ENCODE data around the gene TVP23C. TPM values are rescaled to one million over a fixed set of nuclear protein-coding genes. Genes with fewer than 3 reads are reported as not detected.

TVP23C gene
- polyA plus RNA-seq, 1 donor, result 13.4 TPM

DNA sequence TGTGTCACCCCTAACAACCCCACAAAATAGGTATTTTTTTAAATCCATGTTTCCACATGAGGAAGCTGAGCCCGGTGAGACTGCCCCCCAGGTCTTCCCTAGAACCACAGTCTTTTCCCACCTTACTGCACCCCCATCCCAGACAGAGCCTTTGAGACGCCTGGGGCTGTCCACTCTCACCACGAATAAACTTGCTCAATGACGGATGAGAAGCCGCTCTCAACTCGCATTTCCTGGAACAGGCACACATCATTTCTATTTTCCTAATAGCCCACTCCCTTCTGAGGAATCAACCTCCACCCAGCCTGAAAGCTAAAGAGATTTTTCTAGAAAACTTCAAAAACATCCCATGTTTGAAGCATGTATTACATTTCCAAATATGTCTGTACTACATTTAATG, 81.8 kb downstream of the TVP23C start:
- Histone ChIP-seq H3K4me3 (ENCODE audit: low read length) (no peak overlapping the region), H3K36me3 (ENCODE audit: control insufficient read depth, insufficient read depth, low read length) (no peaks in the 10 kb centered on the region), H3K4me1 (ENCODE audit: control insufficient read depth, insufficient read depth, low read length) (no peaks in the 10 kb centered on the region), H3K27me3 (ENCODE audit: control insufficient read depth, insufficient read depth, low read length) (no peaks in the 10 kb centered on the region), H3K27ac (ENCODE audit: low read length) (no peak overlapping the region), H3K9me3 (ENCODE audit: control insufficient read depth, low read depth, low read length) (no peaks in the 10 kb centered on the region)
- 100% methylated on average over 2 of the region's 6 CpGs for WGBS (ENCODE audit: insufficient coverage, low lambda C conversion rate)
- no peak for DNase-seq

DNA sequence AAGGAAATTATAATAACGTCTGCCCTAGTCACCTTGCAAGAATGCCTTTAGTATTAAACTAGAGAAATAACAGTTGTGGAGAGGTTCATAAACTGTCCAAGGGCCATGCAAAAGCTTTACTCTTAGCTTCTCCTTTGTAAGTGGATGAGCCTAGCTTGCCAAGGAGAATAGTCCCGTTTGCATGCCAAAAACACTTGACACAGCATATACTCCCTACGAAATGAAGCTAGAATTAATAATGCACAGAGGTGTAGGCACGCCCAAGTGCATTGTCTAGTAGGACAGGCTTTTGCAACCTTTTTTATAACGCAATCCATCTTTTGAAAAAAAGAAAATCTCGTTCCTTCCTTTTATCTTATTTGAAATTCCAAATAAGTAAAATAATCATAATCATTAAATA, 83.1 kb downstream of the TVP23C start:
- no peak overlapping the region for H3K27ac ChIP-seq (ENCODE audit: low read length)
- 78% methylated on average over 4 of the region's 6 CpGs for WGBS (ENCODE audit: insufficient coverage, low lambda C conversion rate)
- H3K4me3 ChIP-seq (ENCODE audit: low read length), result no peak overlapping the region
- no peaks in the 10 kb centered on the region for H3K27me3 ChIP-seq (ENCODE audit: control insufficient read depth, insufficient read depth, low read length)
- no peak for DNase-seq
- H3K36me3 ChIP-seq (ENCODE audit: control insufficient read depth, insufficient read depth, low read length), result no peaks in the 10 kb centered on the region
- no peaks in the 10 kb centered on the region for H3K9me3 ChIP-seq (ENCODE audit: control insufficient read depth, low read depth, low read length)
- peaks cover 4% of the 10 kb centered on the region for H3K4me1 ChIP-seq (ENCODE audit: control insufficient read depth, insufficient read depth, low read length)

DNA sequence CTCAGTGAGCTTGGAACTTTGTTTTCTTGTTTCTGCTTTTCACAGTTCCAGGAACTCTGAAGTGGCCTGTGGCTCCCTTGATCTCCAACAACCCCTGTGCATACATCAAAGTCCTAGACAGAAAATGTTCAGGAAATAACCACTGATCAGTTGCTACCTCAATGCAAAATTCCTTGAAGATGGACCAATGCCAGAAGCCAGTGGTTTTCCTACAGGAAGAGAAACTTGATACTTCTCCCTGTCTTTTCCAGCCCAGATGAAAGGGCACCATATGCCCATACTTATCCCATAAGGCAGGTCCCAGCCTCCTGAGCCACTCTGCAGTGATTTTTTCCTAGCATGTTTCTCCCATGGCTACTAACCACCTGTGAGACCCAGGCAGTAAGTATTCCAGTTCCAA, 83.6 kb downstream of the TVP23C start:
- Histone ChIP-seq H3K9me3 (ENCODE audit: control insufficient read depth, low read depth, low read length) (no peaks in the 10 kb centered on the region), H3K27me3 (ENCODE audit: control insufficient read depth, insufficient read depth, low read length) (no peaks in the 10 kb centered on the region), H3K4me1 (ENCODE audit: control insufficient read depth, insufficient read depth, low read length) (peaks cover 4% of the 10 kb centered on the region), H3K4me3 (ENCODE audit: low read length) (no peak overlapping the region), H3K36me3 (ENCODE audit: control insufficient read depth, insufficient read depth, low read length) (no peaks in the 10 kb centered on the region), H3K27ac (ENCODE audit: low read length) (no peak overlapping the region)
- DNase-seq, result peak in 1 of 2 donors; percentile 59

DNA sequence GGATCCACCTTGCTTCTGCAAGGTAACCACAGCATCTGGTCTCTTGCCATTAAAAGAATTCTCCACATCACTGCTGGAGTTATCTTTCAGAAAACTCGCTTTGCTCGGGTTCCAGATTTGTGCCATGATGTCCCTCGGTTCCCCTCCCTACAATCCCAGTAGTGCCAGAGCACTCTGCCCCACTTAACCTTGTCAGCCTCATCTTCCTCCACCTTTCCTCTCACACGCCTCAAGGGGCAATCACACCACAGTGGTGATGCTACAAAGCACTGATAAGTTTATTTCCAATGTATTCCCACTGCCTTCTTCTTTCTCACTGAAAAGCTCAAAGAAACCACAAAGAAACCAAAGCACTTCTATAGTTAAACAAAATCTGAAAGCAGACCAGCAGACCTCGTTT, 84.4 kb downstream of the TVP23C start:
- DNase-seq, result no peak
- Histone ChIP-seq H3K27me3 (ENCODE audit: control insufficient read depth, insufficient read depth, low read length) (no peaks in the 10 kb centered on the region), H3K36me3 (ENCODE audit: control insufficient read depth, insufficient read depth, low read length) (no peaks in the 10 kb centered on the region), H3K4me3 (ENCODE audit: low read length) (no peak overlapping the region), H3K27ac (ENCODE audit: low read length) (no peak overlapping the region), H3K4me1 (ENCODE audit: control insufficient read depth, insufficient read depth, low read length) (peaks cover 11% of the 10 kb centered on the region), H3K9me3 (ENCODE audit: control insufficient read depth, low read depth, low read length) (no peaks in the 10 kb centered on the region)
- no CpG with 5 or more reads among the region's 5 CpGs for WGBS (ENCODE audit: insufficient coverage, low lambda C conversion rate)

DNA sequence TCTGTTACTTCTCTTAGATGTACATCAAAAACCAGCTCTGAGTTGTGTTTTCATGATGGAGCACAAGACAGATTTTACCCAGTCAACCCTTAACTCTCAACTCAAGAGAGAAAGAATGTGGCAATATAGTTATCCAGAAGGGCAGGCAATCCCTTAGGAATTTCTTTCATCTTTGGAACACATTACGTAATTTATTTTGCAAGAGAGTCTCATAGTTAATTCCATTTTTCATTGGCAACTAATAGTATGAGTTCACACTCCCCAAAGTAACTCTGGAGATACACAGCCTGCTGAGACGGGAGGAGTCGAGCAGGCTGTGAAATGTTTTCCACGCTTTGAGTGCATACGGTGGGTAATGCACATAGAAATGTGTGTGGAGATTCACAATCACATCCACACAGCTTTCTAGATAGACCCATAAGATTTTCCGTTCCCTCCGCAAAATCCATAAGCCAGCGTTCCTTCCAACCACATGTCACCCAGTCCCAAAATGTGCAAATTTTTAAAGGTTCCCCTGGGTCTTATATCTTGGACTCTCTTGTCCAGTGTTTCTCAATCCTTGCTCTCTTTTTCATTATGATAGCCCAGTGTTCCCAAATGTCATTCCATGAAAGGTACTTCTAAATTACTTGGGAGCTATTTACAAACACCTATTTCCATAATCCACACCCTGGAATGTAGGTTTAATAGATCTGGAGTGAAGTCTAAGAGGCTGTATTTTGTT, 87.5 kb downstream of the TVP23C start:
- WGBS (ENCODE audit: insufficient coverage, low lambda C conversion rate), result 40% methylated on average over 1 of the region's 8 CpGs
- DNase-seq, result peak in 1 of 2 donors; percentile 63

DNA sequence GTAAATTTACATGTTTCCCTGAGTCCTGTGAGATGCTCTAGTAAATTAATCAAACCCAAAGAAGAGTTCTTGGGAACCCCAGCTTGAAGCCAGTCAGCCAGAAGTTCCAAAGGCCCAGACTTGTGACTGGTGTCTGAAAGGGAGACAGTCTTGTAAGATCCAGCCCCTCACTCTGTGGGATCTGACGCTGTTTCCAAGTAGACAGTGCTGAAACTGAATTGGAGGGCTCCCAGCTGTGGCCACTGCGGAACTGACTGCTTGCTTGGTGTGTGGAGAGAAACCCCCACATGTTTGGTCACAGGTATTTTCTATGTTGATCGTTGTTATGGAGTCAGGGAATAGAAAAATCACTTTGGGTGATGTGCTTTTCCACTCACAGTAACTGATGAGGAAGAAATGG, 90.4 kb downstream of the TVP23C start:
- Histone ChIP-seq H3K27ac (ENCODE audit: low read length) (peak overlapping the region; percentile 60), H3K9me3 (ENCODE audit: control insufficient read depth, low read depth, low read length) (no peaks in the 10 kb centered on the region), H3K4me3 (ENCODE audit: low read length) (no peak overlapping the region), H3K36me3 (ENCODE audit: control insufficient read depth, insufficient read depth, low read length) (no peaks in the 10 kb centered on the region), H3K4me1 (ENCODE audit: control insufficient read depth, insufficient read depth, low read length) (peaks cover 60% of the 10 kb centered on the region), H3K27me3 (ENCODE audit: control insufficient read depth, insufficient read depth, low read length) (no peaks in the 10 kb centered on the region)
- WGBS (ENCODE audit: insufficient coverage, low lambda C conversion rate), result no CpG with 5 or more reads among the region's 3 CpGs
- DNase-seq, result peak in 1 of 2 donors; percentile 18

More for the DNA sequence above, 87.5 kb downstream of the TVP23C start:
- no peak overlapping the region for H3K27ac ChIP-seq (ENCODE audit: low read length)
- H3K4me3 ChIP-seq (ENCODE audit: low read length), result no peak overlapping the region
- peaks cover 34% of the 10 kb centered on the region for H3K4me1 ChIP-seq (ENCODE audit: control insufficient read depth, insufficient read depth, low read length)
- H3K27me3 ChIP-seq (ENCODE audit: control insufficient read depth, insufficient read depth, low read length), result no peaks in the 10 kb centered on the region
- no peaks in the 10 kb centered on the region for H3K36me3 ChIP-seq (ENCODE audit: control insufficient read depth, insufficient read depth, low read length)
- H3K9me3 ChIP-seq (ENCODE audit: control insufficient read depth, low read depth, low read length), result no peaks in the 10 kb centered on the region

DNA sequence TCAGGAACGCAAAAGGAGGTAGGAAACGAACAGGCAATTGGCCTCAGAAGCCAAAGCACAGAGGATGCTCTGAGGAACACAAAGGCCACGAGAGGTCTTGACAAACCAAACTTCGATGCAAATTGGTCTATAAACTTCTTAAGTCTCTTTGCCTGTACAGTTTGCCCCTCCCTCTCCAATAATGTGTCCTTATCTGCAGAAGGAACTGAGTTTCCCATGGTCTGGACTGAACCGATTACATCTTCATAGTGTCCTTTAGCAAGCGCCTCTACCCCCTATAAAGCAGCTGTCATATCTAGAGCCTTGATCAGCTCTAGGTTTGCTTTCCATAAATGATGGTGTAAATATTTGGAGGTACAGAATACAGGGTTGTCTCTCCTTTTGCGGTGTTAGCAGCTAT, 92.7 kb downstream of the TVP23C start:
- Histone ChIP-seq H3K9me3 (ENCODE audit: control insufficient read depth, low read depth, low read length) (peaks cover 3% of the 10 kb centered on the region), H3K36me3 (ENCODE audit: control insufficient read depth, insufficient read depth, low read length) (no peaks in the 10 kb centered on the region), H3K27ac (ENCODE audit: low read length) (no peak overlapping the region), H3K27me3 (ENCODE audit: control insufficient read depth, insufficient read depth, low read length) (no peaks in the 10 kb centered on the region), H3K4me1 (ENCODE audit: control insufficient read depth, insufficient read depth, low read length) (peaks cover 63% of the 10 kb centered on the region), H3K4me3 (ENCODE audit: low read length) (no peak overlapping the region)
- 0% methylated on average over 2 of the region's 7 CpGs for WGBS (ENCODE audit: insufficient coverage, low lambda C conversion rate)
- peak in 1 of 2 donors; percentile 56 for DNase-seq

DNA sequence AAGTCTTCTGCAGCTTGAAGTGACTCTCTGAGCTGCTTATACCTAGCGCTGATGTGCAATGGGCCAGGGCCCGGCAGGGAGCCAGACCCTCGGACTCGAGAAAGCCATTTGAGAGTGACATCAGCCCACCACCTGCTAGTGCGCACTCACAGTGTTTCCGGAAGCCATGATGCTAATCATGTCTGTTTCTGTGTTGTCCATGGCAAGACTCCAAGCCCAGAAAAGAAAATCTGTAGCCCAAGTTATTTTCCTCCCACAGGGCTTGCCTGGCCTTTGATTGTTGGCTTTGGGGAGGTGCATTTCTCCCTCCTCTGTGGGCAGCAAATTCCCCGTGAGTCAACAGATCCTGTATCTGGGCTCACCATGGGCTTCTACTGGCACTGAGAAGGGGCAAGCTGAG, 94.0 kb downstream of the TVP23C start:
- H3K36me3 ChIP-seq (ENCODE audit: control insufficient read depth, insufficient read depth, low read length), result no peaks in the 10 kb centered on the region
- no CpG with 5 or more reads among the region's 7 CpGs for WGBS (ENCODE audit: insufficient coverage, low lambda C conversion rate)
- DNase-seq, result no peak
- no peak overlapping the region for H3K27ac ChIP-seq (ENCODE audit: low read length)
- H3K9me3 ChIP-seq (ENCODE audit: control insufficient read depth, low read depth, low read length), result peaks cover 6% of the 10 kb centered on the region
- peaks cover 60% of the 10 kb centered on the region for H3K4me1 ChIP-seq (ENCODE audit: control insufficient read depth, insufficient read depth, low read length)
- no peaks in the 10 kb centered on the region for H3K27me3 ChIP-seq (ENCODE audit: control insufficient read depth, insufficient read depth, low read length)
- no peak overlapping the region for H3K4me3 ChIP-seq (ENCODE audit: low read length)

DNA sequence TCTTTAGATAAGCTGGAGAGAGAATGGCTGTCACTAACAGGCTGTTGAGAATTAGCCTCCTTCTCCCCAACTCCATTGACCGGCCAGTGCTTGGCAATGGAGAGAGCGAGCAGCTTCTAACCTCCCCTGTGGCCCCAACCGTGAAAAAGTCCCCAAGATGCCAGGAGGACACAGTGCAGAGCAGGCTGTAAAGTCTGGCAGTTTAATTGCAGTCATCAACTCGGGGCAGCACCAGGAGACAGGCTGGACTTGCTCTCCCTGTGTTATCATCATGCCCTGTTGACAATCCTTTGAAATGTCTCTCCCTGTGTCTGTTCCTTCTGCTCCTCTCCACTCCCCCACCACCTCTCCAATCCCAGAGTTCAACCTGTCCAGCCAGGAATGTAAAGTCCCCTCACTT, 95.2 kb downstream of the TVP23C start:
- peak; percentile 86 to 91 for DNase-seq
- Histone ChIP-seq H3K27me3 (ENCODE audit: control insufficient read depth, insufficient read depth, low read length) (no peaks in the 10 kb centered on the region), H3K36me3 (ENCODE audit: control insufficient read depth, insufficient read depth, low read length) (no peaks in the 10 kb centered on the region), H3K4me3 (ENCODE audit: low read length) (no peak overlapping the region), H3K9me3 (ENCODE audit: control insufficient read depth, low read depth, low read length) (peaks cover 6% of the 10 kb centered on the region), H3K27ac (ENCODE audit: low read length) (peak overlapping the region; percentile 83), H3K4me1 (ENCODE audit: control insufficient read depth, insufficient read depth, low read length) (peaks cover 49% of the 10 kb centered on the region)
- no CpG with 5 or more reads among the region's 4 CpGs for WGBS (ENCODE audit: insufficient coverage, low lambda C conversion rate)

DNA sequence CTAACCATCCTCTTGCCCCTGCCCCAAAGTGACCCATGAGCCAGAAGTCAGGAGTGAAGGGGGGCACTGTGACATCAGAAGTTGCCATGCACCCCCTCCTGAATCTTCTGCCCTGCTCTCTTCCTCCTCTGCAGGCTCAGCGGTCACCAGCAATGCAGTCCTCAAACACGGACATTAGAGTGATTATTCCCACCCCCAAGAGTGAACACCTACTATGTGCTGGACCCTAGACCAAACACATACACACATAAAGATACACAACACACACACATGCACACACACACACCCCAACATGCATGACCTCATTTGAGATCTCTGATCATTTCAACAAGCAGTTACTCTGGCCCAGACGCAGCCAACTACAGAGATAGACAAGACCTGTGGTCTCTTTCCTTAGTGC, 95.7 kb downstream of the TVP23C start, which contains the start of gene CDRT4:
CDRT4 (minus strand) TSS at position 30 of the 400 bp plus-strand sequence. CDS start 27,383 bp downstream, outside the sequence.
- Histone ChIP-seq H3K27me3 (ENCODE audit: control insufficient read depth, insufficient read depth, low read length) (no peaks in the 10 kb centered on the region), H3K9me3 (ENCODE audit: control insufficient read depth, low read depth, low read length) (peaks cover 6% of the 10 kb centered on the region), H3K36me3 (ENCODE audit: control insufficient read depth, insufficient read depth, low read length) (no peaks in the 10 kb centered on the region), H3K4me1 (ENCODE audit: control insufficient read depth, insufficient read depth, low read length) (peaks cover 44% of the 10 kb centered on the region), H3K4me3 (ENCODE audit: low read length) (no peak within 1 kb of the TSS), H3K27ac (ENCODE audit: low read length) (peak within 1 kb of the TSS; percentile 83)
- DNase-seq, result peak in 1 of 2 donors; percentile 42
- no CpG with 5 or more reads among the region's 3 CpGs for WGBS (ENCODE audit: insufficient coverage, low lambda C conversion rate)

DNA sequence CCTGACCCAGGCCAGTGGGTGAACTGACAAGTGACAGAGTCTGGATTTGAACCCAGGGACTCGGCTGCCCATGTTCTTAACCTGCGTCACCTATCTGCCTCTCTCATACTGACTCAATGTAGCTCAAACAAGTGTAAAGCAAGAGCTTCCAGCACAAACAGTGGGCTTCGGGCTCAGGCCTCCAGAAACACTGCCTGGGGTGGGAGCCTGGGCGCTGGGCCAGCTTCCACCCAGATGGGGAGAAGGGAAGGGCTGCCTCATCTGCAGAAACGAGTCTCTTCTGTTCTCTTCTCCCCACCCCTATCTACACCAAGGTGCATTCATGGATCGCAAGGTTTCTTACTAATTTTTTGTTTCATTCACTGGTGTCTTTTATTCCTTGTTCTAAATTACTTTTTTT, 97.2 kb downstream of the TVP23C start:
- H3K36me3 ChIP-seq (ENCODE audit: control insufficient read depth, insufficient read depth, low read length), result no peaks in the 10 kb centered on the region
- H3K27me3 ChIP-seq (ENCODE audit: control insufficient read depth, insufficient read depth, low read length), result no peaks in the 10 kb centered on the region
- no peak for DNase-seq
- peaks cover 37% of the 10 kb centered on the region for H3K4me1 ChIP-seq (ENCODE audit: control insufficient read depth, insufficient read depth, low read length)
- H3K9me3 ChIP-seq (ENCODE audit: control insufficient read depth, low read depth, low read length), result peaks cover 6% of the 10 kb centered on the region
- 88% methylated on average over 1 of the region's 6 CpGs for WGBS (ENCODE audit: insufficient coverage, low lambda C conversion rate)
- H3K4me3 ChIP-seq (ENCODE audit: low read length), result no peak overlapping the region
- no peak overlapping the region for H3K27ac ChIP-seq (ENCODE audit: low read length)

Data from large intestine (tissue), 3 donors.